ENCODE results near the gene ZNF423.
A peak's percentile ranks its signal among the peaks of the same experiment; 100 is the strongest.

ZNF423 gene

DNA sequence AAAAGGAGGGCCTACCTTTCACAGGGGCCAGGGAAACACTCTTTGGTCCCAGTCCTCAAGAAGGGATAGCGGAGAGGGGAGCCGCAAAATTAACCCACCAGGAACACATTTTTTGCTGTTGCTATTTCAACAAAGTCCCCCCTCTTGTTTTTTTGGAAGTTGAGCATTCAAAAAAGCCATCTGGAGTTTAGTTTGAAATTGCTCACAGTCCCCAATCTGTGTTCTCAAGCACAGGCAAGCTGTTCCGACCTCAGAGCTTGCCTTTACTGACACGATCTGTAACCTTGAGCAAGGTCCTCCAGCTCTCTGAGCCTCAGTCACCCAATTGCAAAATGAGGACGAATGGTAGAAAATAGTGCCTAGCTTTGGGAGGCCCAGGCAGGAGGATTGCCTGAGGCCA lies 131.1 kb downstream of the ZNF423 start:
- no peak for DNase-seq (ENCODE audit: low read depth)

GRCh38 chr16:49723310-49723709 lies 132.6 kb downstream of the ZNF423 start:
- no peak for DNase-seq (ENCODE audit: low read depth)

DNA sequence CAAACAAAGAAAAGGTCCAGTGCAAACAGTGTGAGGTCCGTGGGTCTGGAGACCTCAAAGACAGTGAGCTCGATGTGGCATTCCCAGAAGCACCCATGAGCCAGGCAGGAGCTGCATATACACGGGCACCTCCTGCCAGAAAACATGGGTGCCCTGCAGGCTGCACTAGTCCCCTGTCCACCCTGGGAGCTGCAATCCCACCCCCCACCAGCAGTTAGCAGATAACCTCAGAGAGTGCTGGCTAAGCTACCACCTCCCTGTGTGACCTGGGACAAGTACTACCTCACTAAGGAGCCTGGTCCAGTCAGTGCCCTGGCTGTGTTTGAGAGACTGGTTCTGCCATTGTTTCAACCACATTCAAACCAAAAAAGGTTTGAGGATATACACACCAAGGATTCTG lies 135.7 kb downstream of the ZNF423 start:
- DNase-seq (ENCODE audit: low read depth), result no peak

DNA sequence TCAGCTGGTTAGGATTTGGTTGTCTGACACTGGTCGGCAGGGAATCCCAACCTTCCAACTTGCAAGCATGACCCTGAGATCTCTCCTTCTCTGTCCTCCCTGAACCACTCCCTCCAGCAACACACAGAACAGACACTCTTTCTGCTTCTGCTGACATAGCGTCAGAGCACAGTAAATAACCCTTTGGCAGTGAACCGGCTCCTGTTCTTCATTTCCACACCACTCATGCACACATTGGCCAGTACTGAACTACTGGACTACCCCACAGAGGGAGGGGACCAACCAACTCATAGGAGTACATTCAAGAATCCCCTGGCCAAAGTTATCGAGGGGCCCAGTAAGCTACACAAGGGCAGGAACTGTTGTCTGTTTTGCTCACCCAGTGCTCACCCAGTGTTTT lies 138.2 kb downstream of the ZNF423 start:
- no peak for DNase-seq (ENCODE audit: low read depth)

GRCh38 chr16:49716339-49716934 lies 139.5 kb downstream of the ZNF423 start:
- no peak for DNase-seq (ENCODE audit: low read depth)

DNA sequence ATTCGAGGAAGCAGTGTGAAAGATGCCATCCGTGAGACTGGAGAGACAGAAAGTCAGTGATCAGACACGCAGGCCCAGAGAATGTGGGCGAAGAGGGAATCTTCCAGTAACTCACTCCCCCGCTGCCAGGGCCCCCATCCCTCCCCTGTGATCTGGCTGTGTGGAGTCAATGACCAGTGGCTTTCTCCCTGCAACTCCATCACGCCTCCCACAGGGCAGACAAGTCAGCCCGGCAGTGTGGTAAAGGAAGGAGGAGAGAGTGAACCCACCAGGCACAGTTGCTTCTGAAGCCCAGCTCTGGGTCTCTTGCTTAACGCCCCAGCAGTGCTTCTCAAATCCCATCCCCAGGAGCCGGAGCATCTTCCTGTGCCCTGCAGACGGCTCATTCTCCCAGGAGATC lies 142.1 kb downstream of the ZNF423 start:
- no peak for DNase-seq (ENCODE audit: low read depth)

DNA sequence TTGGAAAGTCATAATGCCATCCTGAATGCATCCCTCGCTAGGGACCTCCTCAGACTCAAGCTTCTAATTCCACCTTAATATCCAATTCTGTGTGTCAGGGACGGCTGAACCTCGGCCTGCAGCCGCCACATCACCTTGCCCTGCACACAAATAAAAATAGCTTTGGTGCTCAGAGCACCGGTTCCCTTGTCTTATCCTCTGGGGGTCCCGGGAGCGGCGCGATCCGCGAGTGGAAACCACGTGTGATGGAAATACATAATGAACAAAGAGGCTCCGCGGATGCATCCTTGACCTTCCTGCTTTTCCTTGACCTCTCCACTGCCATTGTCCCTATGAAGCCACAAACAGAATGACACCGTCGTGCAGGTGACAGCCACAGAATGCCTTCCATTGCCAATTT lies 143.4 kb downstream of the ZNF423 start:
- no peak for DNase-seq (ENCODE audit: low read depth)

GRCh38 chr16:49712106-49712505 lies 143.8 kb downstream of the ZNF423 start:
- no peak for DNase-seq (ENCODE audit: low read depth)

DNA sequence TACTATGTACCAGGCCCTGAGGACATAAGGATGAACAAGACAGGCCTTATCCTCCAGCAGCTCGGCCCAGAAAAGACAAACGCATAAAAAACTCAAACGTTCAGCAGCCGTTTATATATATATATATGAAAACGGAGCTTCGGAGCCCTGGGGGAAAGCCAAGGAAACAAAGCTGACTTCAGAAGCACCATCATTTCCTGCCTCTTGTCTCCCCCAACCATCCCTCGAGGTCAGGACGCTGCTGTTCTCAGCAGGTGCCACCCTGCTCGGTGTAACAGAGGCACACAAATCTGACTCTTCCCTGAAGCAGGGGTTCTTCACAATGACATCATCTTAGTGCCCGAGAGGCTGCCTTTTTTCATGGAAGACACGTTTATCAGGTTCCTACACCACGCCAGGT lies 146.9 kb downstream of the ZNF423 start:
- no peak for DNase-seq (ENCODE audit: low read depth)

DNA sequence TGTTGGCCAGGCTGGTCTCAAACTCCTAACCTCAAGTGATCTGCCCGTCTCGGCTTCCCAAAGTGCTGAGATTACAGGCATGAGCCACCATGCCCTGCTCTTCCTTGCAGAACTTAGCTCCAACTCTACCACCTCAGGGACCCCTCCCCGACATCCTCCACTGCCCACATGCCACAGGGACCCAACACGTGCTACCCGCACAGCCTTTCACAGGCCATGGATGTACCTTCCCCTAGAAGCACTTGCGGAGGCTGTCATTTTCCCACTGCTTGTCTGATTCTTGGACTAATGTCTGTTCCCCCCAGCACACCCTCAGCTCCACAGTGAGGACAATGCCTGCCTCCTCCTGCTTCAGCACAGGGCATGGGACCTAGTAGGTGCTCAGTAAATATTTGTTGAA lies 147.4 kb downstream of the ZNF423 start:
- no peak for DNase-seq (ENCODE audit: low read depth)

- no peak for DNase-seq (ENCODE audit: low read depth)
Measured at GRCh38 chr16:49706620-49707355, 149.1 kb downstream of the ZNF423 start.

- peak; percentile 8 for DNase-seq (ENCODE audit: low read depth)
Measured at GRCh38 chr16:49704586-49705155, 151.2 kb downstream of the ZNF423 start.

DNA sequence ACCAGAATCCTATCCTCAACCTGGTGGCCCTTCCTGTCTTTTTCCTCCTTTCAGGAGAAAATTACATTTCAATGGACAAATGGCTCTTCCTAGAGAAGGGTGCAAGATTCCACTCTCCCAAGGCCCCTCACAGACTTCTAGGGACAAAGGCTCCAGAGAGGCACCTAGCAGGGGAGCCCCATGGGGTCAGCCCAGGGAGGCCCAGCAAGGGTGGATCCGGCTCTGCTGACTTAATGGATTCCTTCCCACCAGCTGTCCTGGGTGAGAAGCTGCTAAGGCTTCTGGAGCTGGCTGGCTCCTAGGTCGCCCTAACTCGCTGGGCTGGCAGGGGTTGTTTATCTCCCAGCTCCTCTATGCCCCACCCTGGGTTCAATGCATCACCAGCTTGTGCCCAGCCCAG lies 152.4 kb downstream of the ZNF423 start:
- no peak for DNase-seq (ENCODE audit: low read depth)

- DNase-seq (ENCODE audit: low read depth), result peak; percentile 3
Measured at GRCh38 chr16:49701789-49702494, 154.0 kb downstream of the ZNF423 start.

DNA sequence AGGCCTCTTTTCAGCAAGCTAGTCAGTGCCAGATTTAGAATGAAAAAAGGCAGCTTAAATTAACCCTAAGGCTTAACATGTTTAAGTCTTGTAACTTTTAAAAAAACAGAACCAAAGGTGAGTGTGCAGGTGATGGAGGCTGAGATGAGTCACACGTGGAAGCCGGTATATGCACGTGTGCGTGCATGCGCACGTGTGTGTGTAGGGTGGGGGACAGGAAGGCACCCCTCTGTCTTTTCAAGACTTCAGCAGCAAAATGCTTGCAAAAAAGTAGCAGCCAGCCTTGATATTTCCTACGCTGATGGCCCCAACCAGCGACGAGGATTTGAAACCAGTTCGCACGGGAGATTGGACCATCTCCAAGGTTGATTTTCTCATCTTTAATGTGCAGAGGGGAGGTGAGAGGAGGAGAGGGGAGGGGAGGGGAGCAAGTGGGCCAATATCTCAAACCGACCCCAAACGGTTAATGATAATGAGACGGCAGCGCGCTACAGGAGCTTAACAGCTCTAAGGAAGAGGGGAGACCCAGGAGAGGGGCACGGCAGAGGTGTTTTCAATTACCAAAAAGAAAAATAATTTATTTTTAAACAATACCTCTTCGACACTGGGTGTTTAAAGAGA lies 154.7 kb downstream of the ZNF423 start:
- DNase-seq (ENCODE audit: low read depth), result no peak

- DNase-seq (ENCODE audit: low read depth), result no peak
Measured at GRCh38 chr16:49700251-49701064, 155.5 kb downstream of the ZNF423 start.

- DNase-seq (ENCODE audit: low read depth), result no peak
Measured at GRCh38 chr16:49699841-49700175, 156.1 kb downstream of the ZNF423 start.

DNA sequence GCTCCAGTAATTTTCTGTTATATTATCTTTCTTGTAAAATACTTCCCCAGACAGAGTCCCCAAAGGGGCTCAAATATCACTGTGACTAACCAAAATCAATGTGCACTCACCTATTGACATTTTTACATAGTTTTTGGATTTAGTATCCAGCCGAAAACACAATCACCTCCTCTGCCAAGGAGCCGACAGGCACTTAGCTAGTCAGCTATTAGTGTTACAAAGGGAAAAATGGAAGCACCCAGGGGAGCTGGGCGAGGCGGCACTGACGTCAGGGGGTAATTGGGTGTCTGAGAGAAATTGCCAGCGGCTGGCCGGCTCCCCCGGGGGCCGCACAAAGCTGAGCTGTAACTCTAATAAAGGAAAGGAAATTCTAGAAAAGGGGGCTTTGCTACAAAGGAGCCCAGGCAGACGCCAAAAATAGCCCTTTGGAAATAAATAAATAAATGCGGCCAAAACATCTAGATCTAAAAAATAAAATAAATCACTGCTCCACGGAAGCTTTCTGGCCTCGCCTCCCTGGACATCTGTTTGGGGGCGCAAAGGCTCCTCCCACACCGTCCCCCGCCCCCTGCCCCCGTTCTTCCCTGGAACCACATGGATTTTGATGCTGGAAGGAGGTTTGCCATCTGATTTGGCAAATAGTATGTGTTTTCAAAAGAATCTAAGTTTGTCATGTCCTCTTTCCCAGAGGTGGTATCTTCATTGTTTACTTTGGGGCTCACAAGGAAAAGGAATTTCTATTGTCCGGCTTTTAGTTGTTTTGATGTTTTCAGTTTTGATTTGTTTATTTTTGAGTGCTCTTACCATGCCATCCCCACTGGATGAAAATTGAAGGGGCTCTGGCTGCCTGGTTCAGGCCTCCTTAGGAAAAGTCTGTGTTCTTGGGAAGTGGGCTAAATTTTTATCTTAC lies 156.7 kb downstream of the ZNF423 start:
- DNase-seq (ENCODE audit: low read depth), result peak; percentile 15

DNA sequence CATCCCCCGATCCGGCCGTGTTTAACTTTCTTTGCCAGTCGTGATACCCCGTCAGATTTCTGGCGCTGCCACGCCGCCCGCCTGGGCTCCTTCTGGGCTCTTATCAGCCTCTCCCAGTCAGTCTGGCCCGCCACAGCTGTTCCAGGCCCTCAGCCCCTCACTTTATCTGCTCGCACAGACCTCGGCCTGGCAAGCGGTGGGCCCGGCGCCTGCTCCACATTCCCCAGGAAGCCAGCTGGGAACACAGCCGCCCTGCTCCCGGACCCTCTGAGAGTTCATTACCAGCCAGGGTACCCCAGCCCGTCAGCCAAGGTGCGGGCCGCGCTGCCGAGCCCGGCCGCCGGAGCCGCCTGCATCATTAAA lies 157.5 kb downstream of the ZNF423 start:
- DNase-seq (ENCODE audit: low read depth), result no peak

GRCh38 chr16:49697631-49698452 lies 158.1 kb downstream of the ZNF423 start:
- DNase-seq (ENCODE audit: low read depth), result no peak

All from EH (cell line).